ENCODE measurements around the gene CCDC136.

CCDC136 gene

GRCh38 chr7:128833148-128833945, 41.6 kb downstream of the CCDC136 start:
- DNase-seq: no peak

- no peak for DNase-seq
Observed at GRCh38 chr7:128833946-128834325, 42.2 kb downstream of the CCDC136 start.

- DNase-seq: no peak
Observed at GRCh38 chr7:128835231-128835751, 43.5 kb downstream of the CCDC136 start.

GRCh38 chr7:128835790-128836641, 44.2 kb downstream of the CCDC136 start:
- DNase-seq: no peak

GRCh38 chr7:128836729-128837348, 45.1 kb downstream of the CCDC136 start:
- no peak for DNase-seq

GRCh38 chr7:128837521-128837921, 45.8 kb downstream of the CCDC136 start:
- DNase-seq: no peak

GRCh38 chr7:128838109-128838779, 46.5 kb downstream of the CCDC136 start:
- no peak for DNase-seq

- no peak for DNase-seq
Observed at GRCh38 chr7:128838981-128839731, 47.4 kb downstream of the CCDC136 start.

- no peak for DNase-seq
Observed at GRCh38 chr7:128839751-128840177, 48.0 kb downstream of the CCDC136 start.

- no peak for DNase-seq
Observed at GRCh38 chr7:128840326-128841170, 48.8 kb downstream of the CCDC136 start.

GRCh38 chr7:128841171-128841690, 49.5 kb downstream of the CCDC136 start:
- no peak for DNase-seq

- DNase-seq: no peak
Observed at GRCh38 chr7:128841921-128842673, 50.3 kb downstream of the CCDC136 start.

GRCh38 chr7:128842674-128843641, 51.2 kb downstream of the CCDC136 start:
- DNase-seq: no peak

- DNase-seq: no peak
Observed at GRCh38 chr7:128843938-128844621, 52.3 kb downstream of the CCDC136 start.

- DNase-seq: no peak
Observed at GRCh38 chr7:128844777-128845311, 53.1 kb downstream of the CCDC136 start.

GRCh38 chr7:128845475-128845874, 53.7 kb downstream of the CCDC136 start:
- no peak for DNase-seq

GRCh38 chr7:128845987-128846386, 54.2 kb downstream of the CCDC136 start:
- no peak for DNase-seq

All from NCI-H187 treated with DMSO at 0.1 percent for 48 hours (cell line).